ENCODE results near the gene DLG5.

The DLG5 gene

GRCh38 chr10:77816311-77816710 is 110.2 kb downstream of the DLG5 start:
- no peak for DNase-seq

- no peak for DNase-seq
Measured at GRCh38 chr10:77812741-77813140, 113.8 kb downstream of the DLG5 start.

- DNase-seq: no peak
Measured at GRCh38 chr10:77811831-77812430, 114.6 kb downstream of the DLG5 start.

- DNase-seq: no peak
Measured at GRCh38 chr10:77810446-77811335, 115.9 kb downstream of the DLG5 start.

GRCh38 chr10:77809336-77809735 is 117.2 kb downstream of the DLG5 start:
- no peak for DNase-seq

GRCh38 chr10:77807706-77808105 is 118.8 kb downstream of the DLG5 start:
- no peak for DNase-seq

- DNase-seq: no peak
Measured at GRCh38 chr10:77806511-77807157, 119.9 kb downstream of the DLG5 start.

- DNase-seq: no peak
Measured at GRCh38 chr10:77805676-77806075, 120.9 kb downstream of the DLG5 start.

GRCh38 chr10:77804371-77804770 is 122.2 kb downstream of the DLG5 start:
- no peak for DNase-seq

- no peak for DNase-seq
Measured at GRCh38 chr10:77801474-77802161, 124.9 kb downstream of the DLG5 start.

- no peak for DNase-seq
Measured at GRCh38 chr10:77800738-77801266, 125.8 kb downstream of the DLG5 start.

- no peak for DNase-seq
Measured at GRCh38 chr10:77800320-77800719, 126.2 kb downstream of the DLG5 start.

- DNase-seq: no peak
Measured at GRCh38 chr10:77799352-77799751, 127.2 kb downstream of the DLG5 start.

- no peak for DNase-seq
Measured at GRCh38 chr10:77798940-77799339, 127.6 kb downstream of the DLG5 start.

GRCh38 chr10:77796311-77796915 is 130.1 kb downstream of the DLG5 start:
- no peak for DNase-seq

- no peak for DNase-seq
Measured at GRCh38 chr10:77795426-77796055, 131.0 kb downstream of the DLG5 start.

- DNase-seq: no peak
Measured at GRCh38 chr10:77794256-77795142, 132.1 kb downstream of the DLG5 start.

- DNase-seq: no peak
Measured at GRCh38 chr10:77793831-77794230, 132.7 kb downstream of the DLG5 start.

GRCh38 chr10:77792155-77792554 is 134.4 kb downstream of the DLG5 start:
- no peak for DNase-seq

- DNase-seq: no peak
Measured at GRCh38 chr10:77791506-77791905, 135.0 kb downstream of the DLG5 start.

GRCh38 chr10:77789861-77790260 is 136.7 kb downstream of the DLG5 start:
- DNase-seq: no peak
